ENCODE data around the gene KIF25.
"Not testable (repeated sequence)": the region's sequence is repeated elsewhere in the genome, so short reads cannot be mapped to it uniquely, and the experiment has no call there.

KIF25 gene

GRCh38 chr6:167975458-167975857 is 22.0 kb upstream of the KIF25 start:
- no peak for DNase-seq (ENCODE audit: low read depth in 2 of 2)

- not testable (repeated sequence) for DNase-seq (ENCODE audit: low read depth in 2 of 2)
Measured at GRCh38 chr6:167976116-167976657, 21.3 kb upstream of the KIF25 start.

- no peak for DNase-seq (ENCODE audit: low read depth in 2 of 2)
Measured at GRCh38 chr6:167976708-167977107, 20.8 kb upstream of the KIF25 start.

GRCh38 chr6:167977717-167978467 is 19.6 kb upstream of the KIF25 start:
- DNase-seq (ENCODE audit: low read depth in 2 of 2), result no peak

- DNase-seq (ENCODE audit: low read depth in 2 of 2), result no peak
Measured at GRCh38 chr6:167978607-167979006, 18.9 kb upstream of the KIF25 start.

GRCh38 chr6:167979436-167980139 is 17.9 kb upstream of the KIF25 start:
- no peak for DNase-seq (ENCODE audit: low read depth in 2 of 2)

GRCh38 chr6:167980911-167981580 is 16.4 kb upstream of the KIF25 start:
- DNase-seq (ENCODE audit: low read depth in 2 of 2), result no peak

- DNase-seq (ENCODE audit: low read depth in 2 of 2), result no peak
Measured at GRCh38 chr6:167981916-167982462, 15.5 kb upstream of the KIF25 start.

- no peak for DNase-seq (ENCODE audit: low read depth in 2 of 2)
Measured at GRCh38 chr6:167984144-167984719, 13.2 kb upstream of the KIF25 start.

GRCh38 chr6:167984876-167985604 is 12.4 kb upstream of the KIF25 start:
- DNase-seq (ENCODE audit: low read depth in 2 of 2), result no peak

- DNase-seq (ENCODE audit: low read depth in 2 of 2), result no peak
Measured at GRCh38 chr6:167985911-167986595, 11.4 kb upstream of the KIF25 start.

- DNase-seq (ENCODE audit: low read depth in 2 of 2), result no peak
Measured at GRCh38 chr6:167987396-167988153, 9.9 kb upstream of the KIF25 start.

GRCh38 chr6:167988154-167988495 is 9.3 kb upstream of the KIF25 start:
- DNase-seq (ENCODE audit: low read depth in 2 of 2), result no peak

- no peak for DNase-seq (ENCODE audit: low read depth in 2 of 2)
Measured at GRCh38 chr6:167988945-167989841, 8.3 kb upstream of the KIF25 start.

GRCh38 chr6:167990016-167990945 is 7.2 kb upstream of the KIF25 start:
- no peak for DNase-seq (ENCODE audit: low read depth in 2 of 2)

GRCh38 chr6:167993169-167993568 is 4.3 kb upstream of the KIF25 start:
- no peak for DNase-seq (ENCODE audit: low read depth in 2 of 2)

- DNase-seq (ENCODE audit: low read depth in 2 of 2), result no peak
Measured at GRCh38 chr6:167993831-167994230, 3.6 kb upstream of the KIF25 start.

GRCh38 chr6:167995302-167995701 is 2.2 kb upstream of the KIF25 start:
- DNase-seq (ENCODE audit: low read depth in 2 of 2), result no peak

All from stimulated activated CD4-positive, alpha-beta T cell treated with anti-CD3 and anti-CD28 coated beads, Interleukin-4, amount 100 ng/mL, for 48 hours (primary cell).